BE2C (cell line): ENCODE measurements around the gene KCNS1.

Experiments used
- DNase-seq: peaks from one replicate; pipeline ENCODE4 v3.0.0-alpha.2; 2020
- H3K27me3 ChIP-seq: fragments of 250-450 bp; sonication (Bioruptor Pico); 2 replicates; pipeline ENCODE4 v1.5.1; 2020; ENCODE audit warnings: mild to moderate bottlenecking
- H3K36me3 ChIP-seq: fragments of 250-450 bp; sonication (Bioruptor Pico); 2 replicates; pipeline ENCODE4 v1.5.1; 2020; ENCODE audit warnings: mild to moderate bottlenecking
- H3K4me1 ChIP-seq: fragments of 250-450 bp; sonication (Bioruptor Pico); 2 replicates; pipeline ENCODE4 v1.5.1; 2020
- H3K4me3 ChIP-seq: 2 replicates; pipeline ENCODE4 v1.5.1; 2011; ENCODE audit warnings: low read depth, low read length
- H3K9me3 ChIP-seq: fragments of 250-450 bp; sonication (Bioruptor Pico); 2 replicates; pipeline ENCODE4 v1.5.1; 2020
- TF ChIP-seq, protein P1 (sequence below): IDR thresholded peaks from 2 replicates; pipeline ENCODE4 v1.5.1; 2012; ENCODE audit warnings: mild to moderate bottlenecking, low read depth, low read length

KCNS1 gene

DNA sequence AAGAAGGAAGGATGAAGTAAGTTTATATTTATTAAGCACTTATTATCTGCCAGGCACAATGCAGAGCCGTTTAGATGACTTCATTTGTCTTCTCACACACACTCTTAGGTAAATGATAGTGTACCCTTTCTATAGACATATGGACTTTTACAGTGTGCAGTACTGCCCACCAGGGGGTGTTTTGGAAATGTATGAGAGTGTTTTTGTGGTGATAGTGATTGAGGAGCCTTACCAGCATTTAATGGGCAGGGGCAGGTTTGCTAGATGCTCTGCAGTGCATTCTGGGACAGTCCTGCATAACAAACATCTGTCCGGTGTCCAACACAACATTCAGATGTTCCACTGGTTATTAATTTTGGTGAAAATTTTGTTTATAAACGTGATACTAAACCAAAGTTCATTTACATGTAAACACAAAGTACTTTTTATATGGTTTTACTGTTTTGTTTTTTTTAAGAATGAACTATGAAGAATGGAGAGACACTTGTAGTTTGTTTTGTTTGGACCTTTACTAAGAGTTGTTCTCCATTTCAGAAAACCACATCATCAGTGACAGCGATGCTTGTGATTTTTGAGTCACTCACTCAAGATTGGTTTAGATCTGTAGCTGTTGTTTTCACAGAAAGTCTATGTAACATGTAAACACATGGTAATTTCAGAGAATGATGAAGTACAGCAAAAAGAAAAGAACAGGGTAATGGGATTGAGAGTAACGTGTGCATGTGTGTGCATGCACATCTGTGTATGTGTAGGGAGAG, 19.9 kb downstream of the KCNS1 start:
- peak; percentile 23 for DNase-seq
- Histone ChIP-seq H3K27me3 (no peaks in the 10 kb centered on the region), H3K4me1 (no peaks in the 10 kb centered on the region), H3K36me3 (peaks cover 5% of the 10 kb centered on the region; the same call in 1 of the 2 replicates), H3K4me3 (no peak overlapping the region), H3K9me3 (no peaks in the 10 kb centered on the region)
- TF ChIP-seq, protein P1, sequence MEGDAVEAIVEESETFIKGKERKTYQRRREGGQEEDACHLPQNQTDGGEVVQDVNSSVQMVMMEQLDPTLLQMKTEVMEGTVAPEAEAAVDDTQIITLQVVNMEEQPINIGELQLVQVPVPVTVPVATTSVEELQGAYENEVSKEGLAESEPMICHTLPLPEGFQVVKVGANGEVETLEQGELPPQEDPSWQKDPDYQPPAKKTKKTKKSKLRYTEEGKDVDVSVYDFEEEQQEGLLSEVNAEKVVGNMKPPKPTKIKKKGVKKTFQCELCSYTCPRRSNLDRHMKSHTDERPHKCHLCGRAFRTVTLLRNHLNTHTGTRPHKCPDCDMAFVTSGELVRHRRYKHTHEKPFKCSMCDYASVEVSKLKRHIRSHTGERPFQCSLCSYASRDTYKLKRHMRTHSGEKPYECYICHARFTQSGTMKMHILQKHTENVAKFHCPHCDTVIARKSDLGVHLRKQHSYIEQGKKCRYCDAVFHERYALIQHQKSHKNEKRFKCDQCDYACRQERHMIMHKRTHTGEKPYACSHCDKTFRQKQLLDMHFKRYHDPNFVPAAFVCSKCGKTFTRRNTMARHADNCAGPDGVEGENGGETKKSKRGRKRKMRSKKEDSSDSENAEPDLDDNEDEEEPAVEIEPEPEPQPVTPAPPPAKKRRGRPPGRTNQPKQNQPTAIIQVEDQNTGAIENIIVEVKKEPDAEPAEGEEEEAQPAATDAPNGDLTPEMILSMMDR = peak; percentile 60

GRCh38 chr20:45077559-45077958, 23.4 kb downstream of the KCNS1 start:
- H3K4me3 ChIP-seq = no peak overlapping the region
- no peak for DNase-seq
- no peaks in the 10 kb centered on the region for H3K4me1 ChIP-seq
- H3K36me3 ChIP-seq = peaks cover 3% of the 10 kb centered on the region; the same call in 1 of the 2 replicates
- no peaks in the 10 kb centered on the region for H3K9me3 ChIP-seq
- TF ChIP-seq, protein P1 = no peak
- H3K27me3 ChIP-seq = no peaks in the 10 kb centered on the region

DNA sequence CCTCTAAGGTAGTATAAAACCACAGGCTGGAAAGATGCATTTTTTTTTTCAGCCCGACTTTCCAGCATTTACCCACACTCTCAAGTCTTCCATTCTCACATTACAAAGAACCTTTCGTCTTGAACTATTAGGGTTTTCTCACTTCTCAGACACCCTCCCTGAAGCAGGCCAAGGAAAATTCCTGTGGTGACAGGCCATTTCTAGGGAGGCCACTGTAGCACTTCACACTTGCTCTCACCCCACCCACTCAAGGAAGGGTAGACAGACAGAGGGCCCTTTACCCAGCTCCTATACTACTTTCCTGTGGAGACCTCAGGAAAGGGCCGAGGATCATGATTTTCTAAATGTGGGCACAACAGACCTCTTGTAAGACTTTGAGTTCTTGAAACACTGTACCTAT, 27.7 kb downstream of the KCNS1 start:
- Histone ChIP-seq H3K4me3 (no peak overlapping the region), H3K9me3 (no peaks in the 10 kb centered on the region), H3K36me3 (no peaks in the 10 kb centered on the region), H3K27me3 (no peaks in the 10 kb centered on the region), H3K4me1 (peaks cover 2% of the 10 kb centered on the region; the same call in 1 of the 2 replicates)
- TF ChIP-seq, protein P1 = no peak
- DNase-seq = no peak

DNA sequence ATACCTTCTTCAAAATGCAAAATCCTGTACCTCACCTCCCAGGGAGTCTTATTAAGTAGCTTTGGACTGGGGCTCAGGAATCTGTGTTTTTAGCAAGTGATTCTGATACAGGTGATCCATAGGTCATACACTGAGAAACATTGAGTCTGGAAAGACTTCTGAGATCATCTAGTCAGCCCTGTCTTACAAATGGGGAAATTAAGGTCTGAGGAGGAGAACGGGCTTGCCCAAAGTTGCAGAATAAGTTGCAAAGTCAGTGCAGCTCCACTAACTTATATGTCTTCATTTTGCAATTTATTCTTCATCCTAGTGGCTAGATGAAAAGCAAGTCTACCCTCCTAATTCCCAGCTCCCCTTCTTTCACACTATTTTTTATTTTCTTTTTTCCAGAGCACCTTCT, 28.9 kb downstream of the KCNS1 start:
- Histone ChIP-seq H3K9me3 (no peaks in the 10 kb centered on the region), H3K4me1 (peaks cover 2% of the 10 kb centered on the region; the same call in 1 of the 2 replicates), H3K4me3 (no peak overlapping the region), H3K27me3 (no peaks in the 10 kb centered on the region), H3K36me3 (no peaks in the 10 kb centered on the region)
- DNase-seq = no peak
- TF ChIP-seq, protein P1 = no peak

DNA sequence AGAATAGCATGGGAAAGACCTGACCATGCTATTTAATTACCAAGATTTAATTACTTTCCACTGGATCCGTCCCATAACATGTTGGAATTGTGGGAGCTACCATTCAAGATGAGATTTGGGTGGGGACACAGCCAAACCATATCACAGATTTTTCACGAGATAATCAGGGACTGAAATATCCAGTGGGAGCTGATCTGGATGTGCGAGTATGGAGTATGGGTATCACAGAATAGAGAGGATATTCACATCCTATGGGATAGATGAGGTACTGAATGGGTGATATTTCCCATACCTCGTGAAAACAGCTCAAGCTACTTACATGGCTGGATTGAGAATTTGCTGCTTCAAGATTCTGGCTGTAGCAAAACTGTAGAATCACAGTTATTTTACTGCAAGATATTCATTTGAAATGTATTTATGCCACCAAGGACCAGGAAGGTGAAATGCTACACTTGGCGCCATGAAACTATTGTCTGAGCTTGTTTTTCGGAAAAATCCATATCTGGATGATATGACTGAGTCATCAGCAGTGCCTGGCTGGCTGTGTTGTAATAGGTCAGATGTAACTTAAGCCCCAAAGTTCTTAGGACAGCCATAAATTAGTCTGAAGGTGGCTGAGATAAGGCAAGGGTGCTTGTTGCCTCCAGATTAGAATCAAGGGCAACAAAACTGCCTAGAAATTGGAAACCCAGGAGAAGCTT, 29.8 kb downstream of the KCNS1 start:
- DNase-seq = no peak
- peaks cover 2% of the 10 kb centered on the region; the same call in 1 of the 2 replicates for H3K4me1 ChIP-seq
- no peaks in the 10 kb centered on the region for H3K27me3 ChIP-seq
- no peak overlapping the region for H3K4me3 ChIP-seq
- TF ChIP-seq, protein P1 = no peak
- H3K36me3 ChIP-seq = no peaks in the 10 kb centered on the region
- no peaks in the 10 kb centered on the region for H3K9me3 ChIP-seq

DNA sequence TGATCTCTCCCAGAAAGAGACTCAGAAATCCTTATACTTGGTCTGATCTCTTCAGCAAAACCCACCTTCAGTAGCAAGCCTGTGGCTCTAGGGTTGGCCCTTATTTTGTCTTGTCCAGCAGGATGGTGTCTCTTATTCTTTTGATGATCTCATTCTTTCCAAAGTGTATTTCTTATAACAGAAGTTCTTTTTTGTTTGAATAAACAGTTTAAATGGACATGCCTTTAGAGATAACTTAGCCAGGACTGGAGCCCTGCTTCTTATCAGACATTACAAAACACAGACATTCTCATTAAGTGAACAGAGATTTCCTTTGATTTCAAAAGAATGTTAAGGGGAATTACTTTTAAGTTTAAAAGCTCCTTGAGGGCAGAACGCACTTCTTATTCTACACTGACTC, 31.7 kb downstream of the KCNS1 start:
- no peaks in the 10 kb centered on the region for H3K36me3 ChIP-seq
- peaks cover 2% of the 10 kb centered on the region; the same call in 1 of the 2 replicates for H3K4me1 ChIP-seq
- TF ChIP-seq, protein P1 = no peak
- H3K4me3 ChIP-seq = no peak overlapping the region
- H3K9me3 ChIP-seq = no peaks in the 10 kb centered on the region
- H3K27me3 ChIP-seq = no peaks in the 10 kb centered on the region
- DNase-seq = no peak
